Stimulated activated CD8-positive, alpha-beta memory T cell treated with anti-CD3 and anti-CD28 coated beads, Interleukin-2, amount 100 ng/mL, for 1 hour (primary cell): ENCODE measurements around the gene TSHZ2.

Experiments
- DNase-seq, 2 donors: peaks; one replicate each; pipeline ENCODE4 v3.0.0-alpha.2; 2020; ENCODE audit warnings: low read depth in 2 of 2

The TSHZ2 gene

DNA sequence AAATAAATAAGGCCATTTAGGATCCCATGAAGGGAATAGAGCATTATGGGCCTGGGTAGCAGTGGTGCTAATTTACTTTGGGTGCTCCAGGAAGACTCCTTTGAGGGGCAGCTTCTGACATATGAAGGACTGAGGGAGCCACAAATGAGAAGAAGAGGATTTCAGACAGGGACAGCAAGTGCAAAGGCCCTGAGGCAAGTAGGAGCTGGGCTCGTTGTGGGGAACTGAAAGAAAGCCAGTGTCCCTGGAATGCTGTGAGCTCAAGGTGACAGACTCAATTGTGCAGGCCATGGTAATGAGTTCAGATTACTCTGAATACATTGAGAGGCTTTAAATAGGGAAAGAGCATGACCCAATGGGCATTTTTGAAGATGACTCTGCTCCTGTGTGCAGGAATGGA, 307.6 kb downstream of the TSHZ2 start:
- no peak for DNase-seq

DNA sequence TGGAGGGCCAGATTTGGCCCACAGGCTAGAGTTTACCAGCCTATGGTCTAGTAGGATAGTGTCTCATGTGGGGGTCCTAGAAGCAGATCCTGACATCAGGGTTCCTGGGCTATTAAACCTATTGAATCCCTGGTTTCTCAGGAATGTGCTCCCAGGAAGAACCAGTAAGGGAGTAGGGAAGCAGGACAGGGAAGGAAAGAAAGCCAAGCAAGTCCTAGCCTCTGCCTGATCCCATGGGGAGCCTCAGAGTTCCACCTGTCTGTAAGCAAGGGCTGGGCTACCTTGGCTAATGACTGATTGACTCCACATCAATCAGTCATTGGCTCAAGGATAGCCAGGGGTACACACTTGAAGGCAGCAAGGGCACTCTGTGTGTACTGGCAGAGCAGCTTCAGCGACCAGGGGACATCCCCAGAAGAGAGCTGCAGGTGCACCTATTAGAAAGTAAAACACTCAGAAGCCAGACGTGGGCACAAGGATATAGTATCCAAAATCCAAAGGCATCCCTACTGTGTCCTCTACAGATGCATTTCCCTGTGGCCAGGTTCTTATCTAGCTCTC, 309.5 kb downstream of the TSHZ2 start:
- DNase-seq = no peak

DNA sequence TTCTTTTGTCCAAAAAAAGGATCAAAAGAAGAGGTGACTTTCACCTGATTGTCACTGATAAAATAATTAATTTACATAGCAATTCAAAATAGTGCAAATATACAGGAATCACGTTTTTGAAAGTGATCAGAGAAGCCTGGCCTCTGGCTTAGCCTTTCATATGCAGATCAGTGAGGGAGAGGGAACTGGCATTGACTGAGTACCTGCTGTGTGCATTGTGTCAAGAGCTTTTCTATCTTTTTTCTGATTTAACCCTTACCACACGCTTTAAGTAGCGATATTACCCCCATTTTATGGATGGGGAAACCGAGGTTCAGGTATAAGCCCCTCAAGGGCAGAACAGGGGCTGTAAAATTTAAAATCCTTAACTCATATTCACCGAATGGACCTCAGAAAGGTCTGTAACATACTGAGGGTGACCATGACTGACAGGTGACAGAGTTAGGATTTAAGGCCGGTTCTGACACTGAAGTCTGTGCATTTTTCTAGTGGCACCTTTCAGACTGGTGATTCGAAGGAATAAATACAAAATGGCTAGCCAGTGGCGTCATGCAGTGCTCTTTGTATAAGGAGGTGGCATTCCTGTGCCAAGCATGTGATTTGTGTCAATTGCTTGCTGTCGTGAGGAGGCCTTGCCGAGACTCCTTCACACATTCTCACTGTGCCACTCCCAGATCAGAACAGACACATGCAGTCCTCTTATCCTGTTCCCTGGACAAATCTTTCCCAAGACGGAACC, 310.2 kb downstream of the TSHZ2 start:
- DNase-seq = no peak

DNA sequence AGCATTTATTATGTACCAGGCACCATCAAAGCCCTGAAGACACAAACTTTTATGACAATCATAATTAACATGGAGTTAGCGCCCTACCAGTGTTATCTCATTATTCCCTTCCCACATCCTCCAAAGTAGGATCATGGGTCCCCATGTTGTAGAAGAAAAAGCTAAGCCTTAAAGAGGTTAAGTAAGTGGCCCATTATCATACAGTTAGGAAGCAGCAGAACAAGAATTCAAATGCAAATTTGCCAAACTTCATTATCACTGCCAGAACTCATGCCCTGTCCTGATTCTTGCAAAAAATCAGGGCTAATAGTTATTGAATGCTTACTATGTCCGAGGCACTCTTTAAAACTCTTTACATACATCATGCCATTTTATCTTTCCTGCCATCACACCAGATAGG, 310.9 kb downstream of the TSHZ2 start:
- no peak for DNase-seq

DNA sequence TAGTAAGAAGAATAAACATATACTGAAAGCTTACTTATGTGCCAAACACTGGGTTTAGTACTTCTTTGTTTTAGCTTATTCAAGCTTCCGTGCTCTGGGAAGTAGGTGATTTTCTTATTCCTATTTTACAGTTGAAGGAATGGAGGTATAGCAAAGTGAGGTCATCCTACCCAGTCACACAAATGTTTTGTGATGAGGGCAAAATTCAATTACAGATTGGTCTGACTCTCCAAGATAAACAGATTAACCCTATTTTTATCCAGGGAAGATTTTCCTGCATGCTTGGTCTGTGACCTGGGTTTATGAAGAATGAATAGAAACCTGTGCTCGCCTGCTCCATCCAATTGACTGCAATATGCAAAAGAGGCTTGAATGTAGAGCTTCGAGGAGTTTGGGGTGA, 311.4 kb downstream of the TSHZ2 start:
- DNase-seq = no peak

DNA sequence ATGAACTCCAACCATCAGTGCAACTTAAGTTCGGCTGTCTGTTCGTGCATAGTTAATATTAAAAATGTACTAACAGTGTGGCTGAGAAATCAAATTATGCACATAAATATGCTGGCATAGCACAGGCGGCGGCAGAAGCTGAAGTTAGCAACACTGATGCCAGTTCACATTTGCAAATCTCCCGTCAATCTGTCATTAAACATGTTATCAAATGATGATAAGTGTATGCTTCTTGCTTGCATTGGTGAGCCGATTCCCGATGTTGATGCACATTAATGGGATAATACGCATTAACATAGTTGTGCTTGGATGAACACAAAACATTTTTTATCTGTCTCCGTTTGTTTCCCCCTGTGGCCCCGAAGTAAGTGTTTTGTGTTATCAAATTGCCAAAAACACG, 312.1 kb downstream of the TSHZ2 start:
- no peak for DNase-seq

DNA sequence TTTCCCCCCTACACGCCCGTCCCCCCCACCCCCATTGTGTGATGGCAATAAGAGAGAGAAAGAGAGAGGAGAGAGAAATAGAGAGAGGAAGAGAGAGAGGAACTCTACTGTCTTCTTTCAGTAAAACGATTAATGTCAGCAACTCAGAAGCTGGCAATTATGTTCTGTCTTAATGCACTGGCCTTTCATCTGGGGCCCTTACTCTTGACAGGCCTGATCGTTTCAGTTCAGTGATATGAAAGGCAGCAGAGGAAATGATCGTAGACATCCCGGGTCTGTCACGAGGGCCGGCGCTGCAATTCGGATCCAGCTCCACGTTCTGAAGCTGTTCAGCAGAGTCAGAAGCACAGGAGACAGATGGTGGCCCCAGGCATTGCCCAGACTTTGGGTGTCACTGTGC, 312.5 kb downstream of the TSHZ2 start:
- DNase-seq = no peak

DNA sequence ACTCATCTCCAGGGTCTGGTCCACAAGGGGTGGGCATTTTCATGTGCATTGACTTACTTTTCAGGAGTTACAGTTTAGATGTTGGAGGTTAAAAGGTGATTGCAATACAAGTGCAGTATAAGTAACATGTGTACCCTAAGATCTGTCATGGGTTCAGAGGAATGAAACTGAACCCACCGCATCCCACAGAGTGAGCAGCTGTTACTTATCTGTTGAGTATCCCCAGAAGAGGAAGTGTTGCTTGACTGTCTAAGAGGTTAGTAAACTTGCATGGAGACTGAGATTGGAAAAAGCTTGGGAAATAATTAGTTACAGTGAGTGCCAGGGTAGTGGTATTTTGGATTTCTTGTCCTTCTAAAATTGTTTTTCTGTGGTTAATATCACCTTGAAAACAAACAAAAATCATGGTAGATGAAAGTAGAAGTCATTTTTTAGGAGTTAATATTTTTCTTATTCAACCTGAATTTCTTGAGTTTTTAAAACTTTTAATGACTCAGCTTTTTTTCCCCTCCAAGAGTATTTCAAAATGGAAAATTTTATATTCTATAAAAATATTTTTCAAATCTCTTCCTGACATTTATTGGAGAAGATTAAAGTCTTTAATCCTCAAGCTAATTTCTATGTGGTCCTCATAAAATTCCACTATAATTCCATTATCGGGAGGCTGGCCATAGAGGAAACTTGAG, 315.3 kb downstream of the TSHZ2 start:
- DNase-seq = no peak

DNA sequence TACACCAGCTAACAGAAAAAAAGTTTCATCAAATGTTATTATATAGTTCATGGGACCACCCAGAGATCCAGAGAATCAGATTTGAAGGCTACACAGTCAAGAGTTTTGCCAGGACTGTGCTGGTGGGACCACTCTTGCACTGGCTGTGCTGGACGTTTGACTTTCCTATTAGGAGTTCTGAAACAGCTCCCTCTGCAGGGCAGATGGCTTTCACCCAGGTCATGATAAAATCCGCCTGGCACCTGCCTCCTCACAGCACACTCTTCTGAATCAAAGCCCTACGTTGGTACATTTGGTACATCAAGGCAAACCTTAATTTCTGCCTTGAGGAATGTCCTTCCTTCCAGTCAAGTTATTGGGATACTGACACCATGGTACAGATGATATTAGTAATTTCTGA, 319.4 kb downstream of the TSHZ2 start:
- DNase-seq = no peak

DNA sequence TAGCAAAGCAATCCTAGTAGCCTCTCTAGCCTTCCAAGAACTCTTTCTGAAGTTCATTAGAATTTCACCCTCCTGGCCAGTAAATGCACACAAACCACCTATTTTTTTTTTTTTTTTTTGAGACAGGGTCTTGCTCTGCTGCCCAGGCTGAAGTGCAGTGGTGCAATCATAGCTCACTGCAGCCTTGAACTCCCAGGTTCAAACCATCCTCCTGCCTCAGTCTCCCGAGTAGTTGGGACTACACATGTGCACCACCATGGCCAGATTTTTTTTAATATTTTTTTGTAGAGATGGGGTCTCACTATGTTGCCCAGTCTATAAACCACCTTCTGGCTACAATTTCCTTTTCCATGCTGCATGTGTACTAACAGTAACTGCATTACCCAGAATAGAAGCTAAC, 320.2 kb downstream of the TSHZ2 start:
- DNase-seq = no peak

DNA sequence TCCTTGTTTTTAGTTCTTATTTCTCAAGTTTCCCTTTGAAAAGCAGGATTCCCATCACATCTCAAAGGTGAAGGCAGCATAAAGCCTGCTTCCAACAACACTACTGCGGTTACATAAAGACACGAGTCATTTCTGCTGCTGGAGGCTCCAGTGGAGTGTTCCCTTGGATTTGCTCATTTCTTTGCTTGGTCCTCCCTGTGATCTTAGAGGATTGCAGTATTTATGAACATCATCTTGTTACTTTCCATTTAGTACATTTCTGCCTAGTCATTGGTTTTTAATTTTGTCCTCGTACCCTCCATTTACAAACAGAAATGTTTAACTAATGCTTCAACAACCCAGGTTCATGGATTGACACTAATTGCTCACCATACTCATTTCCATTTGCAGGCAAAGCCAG, 322.6 kb downstream of the TSHZ2 start:
- DNase-seq = no peak

DNA sequence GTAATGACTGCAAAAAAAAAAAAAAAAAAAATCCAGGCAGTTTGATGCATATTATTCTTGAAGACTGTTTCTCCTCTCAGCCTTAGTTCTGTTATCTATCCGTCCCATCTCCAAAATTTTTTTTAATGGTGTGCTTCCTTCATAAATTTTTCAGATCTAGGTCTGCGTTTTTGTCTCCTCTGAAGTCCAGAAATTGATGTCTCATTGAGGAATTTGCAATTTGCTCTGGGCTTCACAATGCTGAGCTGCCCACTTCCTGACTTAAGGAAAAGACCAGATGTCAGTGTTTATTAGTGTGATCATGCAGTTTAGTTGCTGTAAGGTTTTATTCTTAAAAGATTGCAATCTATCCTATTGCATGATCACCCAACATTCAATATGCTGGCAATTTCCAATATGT, 323.9 kb downstream of the TSHZ2 start:
- DNase-seq = no peak

DNA sequence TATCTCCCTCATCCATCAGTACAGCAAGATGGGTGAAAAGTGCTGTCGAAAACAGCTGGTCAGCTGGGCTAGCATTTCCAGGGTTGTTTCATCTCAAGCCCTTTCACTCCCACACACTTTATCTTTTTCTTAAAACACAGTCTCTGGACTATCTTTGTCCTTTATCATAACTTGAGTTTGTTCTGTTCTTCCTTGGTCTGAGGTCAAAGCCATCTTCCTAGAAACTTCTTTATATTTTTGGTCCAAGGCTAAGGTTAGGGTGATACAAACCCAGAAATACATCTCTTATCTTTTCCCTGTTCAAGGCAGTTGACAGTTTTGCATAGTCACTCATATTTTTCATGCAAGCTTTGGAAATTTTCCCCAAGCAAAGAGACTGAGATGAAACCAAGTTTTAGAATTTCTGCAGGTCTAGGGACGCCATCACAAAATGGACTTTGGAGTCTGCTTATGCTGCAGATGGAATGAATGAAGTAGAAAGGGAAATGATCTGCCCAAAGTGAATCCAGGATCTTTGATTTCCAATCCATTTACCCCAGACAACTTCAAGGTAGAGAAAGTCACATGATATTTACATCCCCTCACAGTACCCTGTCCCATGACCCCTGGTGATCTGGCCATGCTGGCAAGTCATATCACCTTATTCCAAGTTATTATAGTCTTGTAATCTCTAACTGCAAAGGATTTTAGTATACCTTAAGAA, 324.4 kb downstream of the TSHZ2 start:
- no peak for DNase-seq

DNA sequence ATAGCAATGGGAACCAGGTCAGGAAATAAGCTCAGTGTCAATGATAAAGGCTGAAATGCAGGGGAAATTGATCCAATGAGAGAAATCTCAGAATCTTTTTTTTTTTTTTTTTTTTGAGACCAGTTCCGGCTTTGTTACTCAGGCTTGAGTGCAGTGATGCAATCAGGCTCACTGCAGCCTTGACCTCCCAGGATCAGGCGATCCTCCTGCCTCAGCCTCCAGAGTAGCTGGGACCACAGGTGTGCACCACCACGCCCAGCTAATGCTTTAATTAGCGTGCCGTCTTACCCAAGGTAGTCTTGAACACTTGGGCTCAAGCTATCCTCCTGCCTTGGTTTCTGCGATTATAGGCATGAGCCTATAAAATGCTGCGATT, 325.0 kb downstream of the TSHZ2 start:
- no peak for DNase-seq

DNA sequence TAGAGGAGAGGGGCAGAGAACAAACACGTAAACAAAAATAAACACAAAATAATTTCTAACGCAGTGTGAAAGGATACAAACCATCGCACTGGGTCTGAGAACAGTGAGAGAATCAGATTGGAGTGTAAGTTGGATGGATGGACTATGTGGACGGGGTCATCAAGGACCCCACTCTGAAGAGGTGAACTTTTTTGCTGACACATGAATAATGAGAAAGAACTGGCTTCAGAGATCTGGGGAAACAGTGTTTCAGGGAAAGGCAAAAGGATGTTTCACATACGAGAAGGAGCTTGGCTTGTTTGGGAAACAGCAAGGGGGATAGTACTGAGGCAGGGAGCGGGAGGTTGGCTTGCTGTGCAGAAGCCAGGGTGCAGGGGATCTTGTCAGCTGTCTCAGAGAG, 326.1 kb downstream of the TSHZ2 start:
- no peak for DNase-seq

DNA sequence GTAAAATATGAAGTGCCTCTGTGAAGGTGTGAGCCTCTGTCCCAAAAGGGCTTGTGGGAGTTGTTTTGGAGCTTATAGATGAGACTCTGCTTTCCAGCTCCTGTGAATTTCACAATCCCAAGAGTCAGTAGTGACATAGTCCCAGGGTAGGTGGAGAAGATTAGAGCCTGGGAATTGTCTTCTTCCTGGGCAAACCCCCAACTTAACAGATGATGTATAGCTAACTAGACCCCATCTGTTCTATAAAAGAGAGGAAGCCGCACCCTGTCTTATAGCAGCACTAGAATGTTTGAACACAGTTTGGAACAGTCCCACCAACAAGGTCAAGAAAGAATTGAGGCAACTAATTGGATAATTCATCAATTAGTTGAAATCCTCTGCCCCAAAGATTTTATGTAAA, 326.8 kb downstream of the TSHZ2 start:
- DNase-seq = no peak

DNA sequence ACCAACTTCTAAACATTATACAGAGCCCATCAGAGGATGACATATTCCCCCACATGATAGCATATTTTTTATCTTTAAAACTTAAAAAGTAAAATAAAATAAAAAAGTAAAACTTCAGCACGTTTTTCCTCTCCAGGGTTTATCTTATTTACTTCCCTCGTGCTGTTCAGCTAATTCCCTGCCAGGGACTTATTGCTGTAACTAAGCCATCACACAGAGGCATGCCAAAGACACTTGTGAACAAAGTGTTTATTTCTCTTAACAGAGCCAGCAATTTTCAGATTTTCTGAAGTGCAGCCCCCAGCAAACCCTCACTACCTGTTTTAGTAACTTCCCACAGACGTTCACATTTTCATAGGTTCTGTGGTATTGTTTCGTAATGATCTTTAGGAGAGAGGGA, 327.7 kb downstream of the TSHZ2 start:
- no peak for DNase-seq

DNA sequence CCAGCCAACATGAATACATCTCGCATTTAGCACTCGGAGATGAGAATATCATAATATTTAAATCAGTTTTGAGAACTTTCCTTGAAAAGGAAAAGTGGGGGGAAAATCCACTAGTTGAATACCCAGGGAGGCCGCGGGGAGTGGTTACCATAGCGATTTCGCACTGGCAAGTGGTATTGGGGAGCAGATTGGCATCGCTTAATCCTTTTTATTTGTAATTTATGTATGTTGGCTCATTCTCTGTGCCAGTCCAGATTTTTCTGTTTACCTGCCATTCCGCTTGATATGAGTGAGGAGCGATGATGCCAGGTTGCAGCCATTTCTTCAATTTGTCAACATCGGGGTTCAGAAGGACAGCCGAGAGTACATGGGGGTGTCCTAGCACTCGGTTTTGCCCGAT, 329.7 kb downstream of the TSHZ2 start:
- no peak for DNase-seq

DNA sequence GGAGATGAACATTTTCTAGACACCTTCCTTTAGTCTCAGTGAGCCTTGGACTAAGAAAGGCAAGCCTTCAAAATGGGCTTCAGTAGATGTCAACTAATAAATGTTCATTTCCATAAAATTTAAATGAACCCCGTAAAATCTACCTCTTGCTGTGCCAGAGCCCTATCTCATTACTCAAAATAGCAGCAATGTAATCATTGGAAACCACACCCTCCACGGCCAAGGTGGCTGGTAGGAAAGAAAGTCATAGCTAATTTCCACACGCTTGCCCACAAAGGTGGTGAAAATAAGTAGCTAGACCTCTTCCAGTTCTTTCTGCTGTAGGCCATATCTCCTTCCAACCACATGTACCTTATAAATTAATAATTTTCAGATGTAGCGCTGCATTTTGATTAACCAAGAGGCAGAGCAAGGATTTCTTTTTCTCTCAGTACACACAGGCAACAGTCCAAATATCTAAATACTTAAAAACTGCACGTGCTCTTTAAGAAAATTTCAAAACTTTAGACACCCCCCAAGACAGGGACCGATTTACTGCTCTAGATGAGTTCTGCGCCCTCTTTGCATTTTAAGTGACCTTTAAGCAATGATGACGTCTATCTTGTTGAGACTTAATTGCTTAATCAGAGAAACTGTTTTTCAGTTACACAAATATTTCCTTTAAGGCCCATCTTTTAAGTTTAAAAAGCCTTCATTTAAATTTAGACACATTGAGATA, 330.7 kb downstream of the TSHZ2 start:
- DNase-seq = no peak

DNA sequence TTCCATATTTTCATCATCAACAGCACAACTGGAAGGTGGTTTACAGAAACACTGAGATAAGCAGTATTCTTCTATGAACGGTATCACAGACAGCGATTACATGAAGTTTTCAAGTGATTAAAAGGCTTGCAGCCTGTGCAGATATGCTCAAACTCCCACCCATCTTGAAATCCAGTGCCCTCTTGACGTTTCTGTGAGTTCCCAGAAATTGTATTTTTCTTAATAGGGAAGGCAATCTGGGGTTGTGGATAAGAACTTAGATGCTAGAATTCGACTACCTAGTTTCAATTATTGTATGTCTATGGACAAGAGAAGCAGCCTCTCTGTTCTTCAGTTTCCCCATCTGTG, 331.2 kb downstream of the TSHZ2 start:
- DNase-seq = no peak

DNA sequence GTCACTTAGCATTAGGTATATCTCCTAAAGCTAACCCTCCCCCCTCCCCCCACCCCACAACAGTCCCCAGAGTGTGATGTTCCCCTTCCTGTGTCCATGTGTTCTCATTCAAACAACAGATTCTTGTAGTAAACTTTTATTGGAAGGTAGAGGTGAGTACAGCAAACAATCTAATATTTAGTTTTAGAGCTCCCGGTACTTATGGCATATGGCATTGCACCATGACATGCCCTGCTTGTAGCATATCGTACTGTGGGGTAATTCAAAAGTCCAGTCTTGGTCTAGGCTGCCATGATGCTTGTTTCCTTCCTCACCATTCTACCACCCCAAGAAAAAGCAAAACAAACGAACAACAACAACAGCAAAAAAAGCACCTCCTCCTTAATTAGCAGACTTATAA, 332.0 kb downstream of the TSHZ2 start:
- DNase-seq = no peak

DNA sequence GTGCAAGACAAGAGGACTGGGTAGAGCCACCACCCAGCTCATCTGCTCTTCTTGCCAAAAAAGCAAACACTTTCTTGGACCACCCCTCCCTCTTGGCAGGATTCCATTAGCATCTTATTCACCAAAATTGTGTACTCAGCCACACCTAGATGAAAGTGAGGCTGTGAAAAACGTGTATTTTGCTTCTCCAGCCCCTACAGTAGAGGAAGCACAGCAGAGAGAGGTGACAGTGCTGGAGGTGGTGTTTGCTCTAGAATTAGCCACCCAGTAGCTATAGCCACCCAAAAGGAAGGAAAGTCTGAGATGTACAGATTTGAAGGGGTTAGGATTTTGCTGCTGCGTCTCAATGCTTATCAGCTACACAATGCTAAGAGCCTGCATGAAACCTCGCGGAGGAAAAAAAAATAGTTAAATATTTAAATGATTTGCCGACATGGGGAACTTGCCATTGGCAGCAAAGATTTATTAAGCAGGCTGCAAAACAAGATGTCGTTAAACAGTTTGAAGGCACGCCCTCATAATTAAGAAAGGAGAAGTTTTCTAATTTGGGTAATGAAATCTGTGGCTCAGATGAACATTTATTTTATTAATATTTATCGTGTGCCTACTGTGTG, 334.1 kb downstream of the TSHZ2 start:
- no peak for DNase-seq
